IMR-90 (cell line): Measurements from ENCODE around the gene NEGR1. TPM values are rescaled to one million over a fixed set of nuclear protein-coding genes. Genes with fewer than 3 reads are reported as not detected.

Experiments used
- ATAC-seq: fragments of 200-7000 bp; cut with Tn5 transposase; 2 replicates; pipeline ENCODE4 v1.9.1; 2020; ENCODE audit warnings: low read depth, mild to moderate bottlenecking, moderate library complexity
- BruUV-seq: library from RNA; stranded (reverse); fragments of 400-500 nt; replicated peaks from 2 replicates; lab custom pipeline; 2021; lab: Mats Ljungman, UMichigan
- CTCF ChIA-PET: fragments of 300-600 bp; formaldehyde crosslinking; extraction: SDS; loops from one replicate; lab custom pipeline; 2021; ENCODE audit warnings: antibody characterized with exemption; lab: Yijun Ruan, JAX
- POLR2A ChIA-PET: fragments of 300-600 bp; sonication (Branson Sonifier 250); formaldehyde crosslinking; loops from one replicate; lab custom pipeline; 2022; ENCODE audit warnings: antibody characterized with exemption; ENCODE audit not compliant: unreplicated experiment; lab: Charles Lee
- DNase-seq: peaks from one replicate; pipeline ENCODE4 v3.0.0; 2013
- H2AFZ ChIP-seq: replicated peaks from 2 replicates; pipeline ENCODE3; 2013; ENCODE audit warnings: low read length, mild to moderate bottlenecking; ENCODE audit not compliant: poor library complexity
- H2AK5ac ChIP-seq: 2 replicates; pipeline ENCODE4 v1.6.1; 2013; ENCODE audit warnings: low read depth, low read length, inconsistent platforms
- H2AK9ac ChIP-seq: replicated peaks from 2 replicates; pipeline ENCODE3; 2013; ENCODE audit warnings: mild to moderate bottlenecking, low read depth, low read length, moderate library complexity; ENCODE audit not compliant: poor library complexity
- H2BK120ac ChIP-seq: 2 replicates; pipeline ENCODE4 v1.6.1; 2013; ENCODE audit warnings: low read depth, low read length, inconsistent platforms
- H2BK15ac ChIP-seq: 3 replicates; pipeline ENCODE4 v1.6.1; 2013; ENCODE audit warnings: low read depth, low read length, inconsistent platforms
- H2BK20ac ChIP-seq: 2 replicates; pipeline ENCODE4 v1.6.1; 2013; ENCODE audit warnings: low read depth, mild to moderate bottlenecking, inconsistent platforms, low read length, moderate library complexity
- H2BK5ac ChIP-seq: 2 replicates; pipeline ENCODE4 v1.6.1; 2013; ENCODE audit warnings: mild to moderate bottlenecking, low read depth, low read length, inconsistent platforms; ENCODE audit not compliant: poor library complexity, severe bottlenecking
- H3K14ac ChIP-seq: replicated peaks from 2 replicates; pipeline ENCODE4 v1.6.1; 2013; ENCODE audit warnings: low read depth, low read length, inconsistent platforms
- H3K18ac ChIP-seq: 2 replicates; pipeline ENCODE4 v1.6.1; 2013; ENCODE audit warnings: low read depth, low read length, control low read depth
- H3K23ac ChIP-seq: 2 replicates; pipeline ENCODE4 v1.6.1; 2013; ENCODE audit warnings: low read depth, low read length, inconsistent platforms
- H3K27ac ChIP-seq: 2 replicates; pipeline ENCODE4 v1.5.1; 2013; ENCODE audit warnings: mild to moderate bottlenecking, control low read depth, low read length; ENCODE audit not compliant: insufficient read depth
- H3K27me3 ChIP-seq: 2 replicates; pipeline ENCODE4 v1.6.1; 2013; ENCODE audit warnings: low read length; ENCODE audit not compliant: control insufficient read depth, insufficient read depth
- H3K36me3 ChIP-seq: 2 replicates; pipeline ENCODE4 v1.6.1; 2013; ENCODE audit warnings: low read length, mixed read lengths; ENCODE audit not compliant: control insufficient read depth, insufficient read depth
- H3K4ac ChIP-seq: 2 replicates; pipeline ENCODE4 v1.6.1; 2013; ENCODE audit warnings: low read depth, low read length, inconsistent platforms
- H3K4me1 ChIP-seq: 2 replicates; pipeline ENCODE4 v1.6.1; 2013; ENCODE audit warnings: low read length, mixed read lengths; ENCODE audit not compliant: control insufficient read depth, insufficient read depth
- H3K4me2 ChIP-seq: 2 replicates; pipeline ENCODE4 v1.6.1; 2013; ENCODE audit warnings: low read depth, mild to moderate bottlenecking, control low read depth, low read length, moderate library complexity
- H3K4me3 ChIP-seq: 2 replicates; pipeline ENCODE4 v1.5.1; 2013; ENCODE audit warnings: low read depth, mild to moderate bottlenecking, control low read depth, low read length, moderate library complexity; ENCODE audit not compliant: insufficient read depth
- H3K56ac ChIP-seq: 2 replicates; pipeline ENCODE4 v1.6.1; 2013; ENCODE audit warnings: low read length, inconsistent platforms; ENCODE audit not compliant: insufficient read depth; ENCODE audit errors: extremely low read depth
- H3K79me1 ChIP-seq, 2 experiments: 2 replicates each; pipeline ENCODE4 v1.6.1; 2013; ENCODE audit warnings: low read length in 2 of 2, inconsistent platforms in 1 of 2, low read depth in 1 of 2
- H3K9ac ChIP-seq: 2 replicates; pipeline ENCODE4 v1.6.1; 2013; ENCODE audit warnings: low read depth, low read length, control low read depth
- H3K9me1 ChIP-seq: 2 replicates; pipeline ENCODE4 v1.6.1; 2013; ENCODE audit warnings: low read length, inconsistent platforms; ENCODE audit not compliant: insufficient read depth
- H3K9me3 ChIP-seq: 2 replicates; pipeline ENCODE4 v1.6.1; 2013; ENCODE audit warnings: low read length; ENCODE audit not compliant: control insufficient read depth, insufficient read depth
- H4K20me1 ChIP-seq: 2 replicates; pipeline ENCODE4 v1.6.1; 2013; ENCODE audit warnings: low read length, inconsistent platforms; ENCODE audit not compliant: insufficient read depth
- H4K5ac ChIP-seq: 2 replicates; pipeline ENCODE4 v1.6.1; 2013; ENCODE audit warnings: mild to moderate bottlenecking, low read depth, low read length, control low read depth
- H4K8ac ChIP-seq, 2 experiments: 2 replicates each; pipeline ENCODE4 v1.6.1; 2013; ENCODE audit warnings: low read depth in 2 of 2, low read length in 2 of 2, control low read depth in 1 of 2, inconsistent platforms in 1 of 2
- H4K91ac ChIP-seq: 2 replicates; pipeline ENCODE4 v1.6.1; 2013; ENCODE audit warnings: low read depth, low read length, inconsistent platforms; ENCODE audit not compliant: insufficient read depth
- BHLHE40 ChIP-seq: fragments of 150-350 bp; IDR thresholded peaks from 2 replicates; pipeline ENCODE4 v1.6.1; 2016; ENCODE audit warnings: mild to moderate bottlenecking, low read depth, low read length
- CEBPB ChIP-seq: IDR thresholded peaks from 2 replicates; pipeline ENCODE4 v1.6.1; 2012; ENCODE audit warnings: low read depth, low read length, improper control_type of control experiment
- CHD1 ChIP-seq: IDR thresholded peaks from 2 replicates; pipeline ENCODE4 v1.6.1; 2012; ENCODE audit warnings: low read depth, low read length, improper control_type of control experiment
- CTCF ChIP-seq: conservative IDR thresholded peaks from 2 replicates; pipeline ENCODE4 v1.5.1; 2012; ENCODE audit warnings: mild to moderate bottlenecking, low read depth, low read length, improper control_type of control experiment
- ELK1 ChIP-seq: fragments of 150-350 bp; IDR thresholded peaks from 2 replicates; pipeline ENCODE4 v1.6.1; 2016; ENCODE audit warnings: low read depth, mild to moderate bottlenecking, low read length, moderate library complexity, borderline replicate concordance
- FOS ChIP-seq: fragments of 150-350 bp; IDR thresholded peaks from 2 replicates; pipeline ENCODE4 v1.6.1; 2016; ENCODE audit warnings: low read depth, low read length
- MAFK ChIP-seq: IDR thresholded peaks from 2 replicates; pipeline ENCODE4 v1.6.1; 2012; ENCODE audit warnings: low read depth, low read length, improper control_type of control experiment
- MAZ ChIP-seq: IDR thresholded peaks from 2 replicates; pipeline ENCODE4 v1.6.1; 2012; ENCODE audit warnings: low read depth, mild to moderate bottlenecking, low read length, improper control_type of control experiment, moderate library complexity, borderline replicate concordance
- MXI1 ChIP-seq: IDR thresholded peaks from 2 replicates; pipeline ENCODE4 v1.6.1; 2012; ENCODE audit warnings: low read depth, mild to moderate bottlenecking, low read length, moderate library complexity, borderline replicate concordance
- NFE2L2 ChIP-seq: fragments of 150-350 bp; IDR thresholded peaks from 2 replicates; pipeline ENCODE4 v1.6.1; 2016; ENCODE audit warnings: low read depth, mild to moderate bottlenecking, low read length
- POLR2A ChIP-seq: IDR thresholded peaks from 2 replicates; pipeline ENCODE4 v1.6.1; 2012; ENCODE audit warnings: mild to moderate bottlenecking, low read depth, low read length
- RAD21 ChIP-seq: IDR thresholded peaks from 2 replicates; pipeline ENCODE4 v1.6.1; 2012; ENCODE audit warnings: low read length, improper control_type of control experiment
- RCOR1 ChIP-seq: IDR thresholded peaks from 2 replicates; pipeline ENCODE4 v1.6.1; 2012; ENCODE audit warnings: mild to moderate bottlenecking, low read length, improper control_type of control experiment; ENCODE audit not compliant: insufficient replicate concordance
- RFX5 ChIP-seq: IDR thresholded peaks from 2 replicates; pipeline ENCODE4 v1.8.0; 2012; ENCODE audit warnings: low read depth, mild to moderate bottlenecking, low read length, moderate library complexity
- SMC3 ChIP-seq: fragments of 150-350 bp; IDR thresholded peaks from 2 replicates; pipeline ENCODE4 v1.6.1; 2016; ENCODE audit warnings: low read depth, mild to moderate bottlenecking, antibody characterized with exemption, low read length, moderate library complexity
- USF2 ChIP-seq: fragments of 150-350 bp; IDR thresholded peaks from 2 replicates; pipeline ENCODE4 v1.6.1; 2017; ENCODE audit warnings: mild to moderate bottlenecking, antibody characterized with exemption, low read length, low read depth
- WGBS, 2 experiments: methylation state at CpG; one replicate each; pipeline versions ENCODE4 v1.1.5 to v1.1.7; 2013; ENCODE audit warnings: missing lambda C conversion rate in 2 of 2; ENCODE audit not compliant: insufficient read length in 1 of 2; ENCODE audit errors: extremely low coverage in 2 of 2; 5-methylcytosine and 5-hydroxymethylcytosine counted together
- dilution Hi-C: fragments of 300-500 bp; cut with HindIII; formaldehyde crosslinking; loops from one replicate; pipeline ENCODE4 v1.14.3; 2018; ENCODE audit warnings: low sequenced_read_pairs; ENCODE audit not compliant: unreplicated experiment
- in situ Hi-C: fragments of 300-500 bp; cut with MboI; formaldehyde crosslinking; loops from 3 replicates; pipeline ENCODE4 v1.14.3; 2019; ENCODE audit warnings: low sequenced_read_pairs, inconsistent platforms, mixed read lengths
- intact Hi-C: fragments of 100-400 bp; cut with micrococcal nuclease; formaldehyde crosslinking; loops from 2 replicates; pipeline ENCODE4 v1.10.0; 2022
- polyA plus RNA-seq, 3 experiments: library from polyadenylated mRNA; depleted of rRNA; stranded (reverse); fragments of >200 nt; gene quantifications; 2 replicates each; pipeline ENCODE4 v1.2.3, GENCODE V29; 2012; ENCODE audit warnings: low replicate concordance in 1 of 3
- total RNA-seq: library from RNA; depleted of rRNA; stranded (reverse); fragments of >200 nt; gene quantifications from 2 replicates; pipeline ENCODE4 v1.2.3, GENCODE V29; 2012

NEGR1 gene
- total and polyA plus RNA-seq, 2 of the 4 experiments (the other 2 are of a cell fraction) = 5.1 to 9.1 TPM

- H2BK20ac ChIP-seq = no peak overlapping the region
- ChIA-PET POLR2A (no interaction called here), CTCF (interaction anchor here (0.6 kb wide), 1 partner anchor 61 kb away, joined by 5 read pairs; no protein-coding TSS in a partner anchor)
- TF ChIP-seq USF2 = no peak
- no peak for TF ChIP-seq BHLHE40
- TF ChIP-seq CEBPB = no peak
- no peak for TF ChIP-seq MAZ
- no peak for TF ChIP-seq CHD1
- no peak for TF ChIP-seq SMC3
- no peak for TF ChIP-seq MXI1
- no peak for TF ChIP-seq POLR2A
- no peak for TF ChIP-seq NFE2L2
- no peak for TF ChIP-seq RCOR1
- TF ChIP-seq CTCF = no peak
- no peak for TF ChIP-seq MAFK
- no peak for TF ChIP-seq FOS
- no peak for TF ChIP-seq RFX5
- TF ChIP-seq RAD21 = no peak
- no peak for TF ChIP-seq ELK1
- no peak overlapping the region for H2BK5ac ChIP-seq
- intact Hi-C loops = no loop called here
- 0 out of 2 replicates have a peak, but pooled peaks cover 4% of the 10 kb centered on the region for H3K4me1 ChIP-seq
- no TSS peak for BruUV-seq
- no CpG with 5 or more reads among the region's 3 CpGs for WGBS, 2 experiments
- ATAC-seq (no peak), DNase-seq (no peak)
- no peak overlapping the region for H3K9ac ChIP-seq
- dilution Hi-C loops = no loop called here
- H4K20me1 ChIP-seq = no peaks in the 10 kb centered on the region
- H3K4me3 ChIP-seq = no peak overlapping the region
- H3K36me3 ChIP-seq = no peaks in the 10 kb centered on the region
- no peak overlapping the region for H2BK120ac ChIP-seq
- H3K9me3 ChIP-seq = no peaks in the 10 kb centered on the region
- H3K14ac ChIP-seq = no peak overlapping the region
- H3K18ac ChIP-seq = no peak overlapping the region
- H3K4ac ChIP-seq = no peak overlapping the region
- no peak overlapping the region; the same call in 1 of the 2 replicates for H3K4me2 ChIP-seq
- H3K9me1 ChIP-seq = no peaks in the 10 kb centered on the region
- H2AK9ac ChIP-seq = no peak overlapping the region
- H3K27me3 ChIP-seq = no peaks in the 10 kb centered on the region
- H4K8ac ChIP-seq = no peak overlapping the region
- H2BK15ac ChIP-seq = no peak overlapping the region
- no peak overlapping the region for H3K56ac ChIP-seq
- H3K27ac ChIP-seq = no peak overlapping the region
- in situ Hi-C loops = no loop called here
- no peak overlapping the region for H3K23ac ChIP-seq
- H4K91ac ChIP-seq = no peak overlapping the region
- no peak overlapping the region for H4K5ac ChIP-seq
- H2AK5ac ChIP-seq = no peak overlapping the region
- H3K79me1 ChIP-seq = no peaks in the 10 kb centered on the region
- no peak overlapping the region for H2AFZ ChIP-seq
These were observed 868.7 kb downstream of the NEGR1 start for GRCh38 chr1:71413441-71414175.
